GM21526 (cell line): ENCODE measurements around the gene SLC29A1.
"Not testable (repeated sequence)": the region's sequence is repeated elsewhere in the genome, so short reads cannot be mapped to it uniquely, and the experiment has no call there.

Source experiments
- ATAC-seq: cut with Tn5 transposase; IDR thresholded peaks from one replicate; pipeline ENCODE4 v1.9.1; 2021; ENCODE audit warnings: moderate library complexity; ENCODE audit not compliant: unreplicated experiment, low FRiP score

SLC29A1 gene

GRCh38 chr6:44223319-44224028 is at the start of gene SLC29A1:
Gene SLC29A1 (plus strand): TSS chr6:44223595. CDS start chr6:44227314, 3,719 bp downstream.
- no peak for ATAC-seq

GRCh38 chr6:44176130-44176761 is 47.1 kb upstream of the SLC29A1 start:
- no peak for ATAC-seq

- no peak for ATAC-seq
These were observed 46.5 kb upstream of the SLC29A1 start for GRCh38 chr6:44176762-44177509.

- ATAC-seq = no peak
These were observed 45.5 kb upstream of the SLC29A1 start for GRCh38 chr6:44177691-44178423.

GRCh38 chr6:44178424-44179071 is 44.8 kb upstream of the SLC29A1 start:
- no peak for ATAC-seq

GRCh38 chr6:44179072-44179536 is 44.3 kb upstream of the SLC29A1 start:
- ATAC-seq = no peak

GRCh38 chr6:44179648-44180047 is 43.7 kb upstream of the SLC29A1 start:
- no peak for ATAC-seq

GRCh38 chr6:44180406-44180805 is 43.0 kb upstream of the SLC29A1 start:
- ATAC-seq = no peak

GRCh38 chr6:44180886-44181285 is 42.5 kb upstream of the SLC29A1 start:
- no peak for ATAC-seq

GRCh38 chr6:44181784-44182183 is 41.6 kb upstream of the SLC29A1 start:
- ATAC-seq = not testable (repeated sequence)

GRCh38 chr6:44182911-44183390 is 40.4 kb upstream of the SLC29A1 start:
- no peak for ATAC-seq

- ATAC-seq = no peak
These were observed 39.6 kb upstream of the SLC29A1 start for GRCh38 chr6:44183783-44184182.

- not testable (repeated sequence) for ATAC-seq
These were observed 38.0 kb upstream of the SLC29A1 start for GRCh38 chr6:44185356-44185755.

GRCh38 chr6:44185953-44186634 is 37.3 kb upstream of the SLC29A1 start:
- ATAC-seq = no peak

- no peak for ATAC-seq
These were observed 36.8 kb upstream of the SLC29A1 start for GRCh38 chr6:44186635-44187025.

GRCh38 chr6:44188819-44189218 is 34.6 kb upstream of the SLC29A1 start:
- no peak for ATAC-seq

- no peak for ATAC-seq
These were observed 34.1 kb upstream of the SLC29A1 start for GRCh38 chr6:44189257-44189656.

GRCh38 chr6:44190715-44191114 is 32.7 kb upstream of the SLC29A1 start:
- no peak for ATAC-seq

GRCh38 chr6:44192428-44193041 is 30.9 kb upstream of the SLC29A1 start:
- ATAC-seq = no peak
